Measurements from ENCODE around the gene KDM4B.

The KDM4B gene

GRCh38 chr19:5128251-5128935 lies 159.5 kb downstream of the KDM4B start:
- H3K27ac ChIP-seq: no peak overlapping the region
- no peak for TF ChIP-seq ZFX (IDR thresholded peaks at IDR 0.05)
- no peak for TF ChIP-seq CTCF (conservative IDR thresholded peaks at IDR 0.05)

GRCh38 chr19:5128936-5129389 lies 160.1 kb downstream of the KDM4B start:
- no peak overlapping the region for H3K27ac ChIP-seq
- TF ChIP-seq CTCF (conservative IDR thresholded peaks at IDR 0.05) (no peak), ZFX (IDR thresholded peaks at IDR 0.05) (no peak)

GRCh38 chr19:5129691-5130090 lies 160.8 kb downstream of the KDM4B start:
- H3K27ac ChIP-seq: no peak overlapping the region
- TF ChIP-seq CTCF (conservative IDR thresholded peaks at IDR 0.05): no peak
- TF ChIP-seq ZFX (IDR thresholded peaks at IDR 0.05): no peak

GRCh38 chr19:5130371-5131030 lies 161.6 kb downstream of the KDM4B start:
- H3K27ac ChIP-seq: peak overlapping the region; percentile 19; the same call in 1 of the 2 replicates
- TF ChIP-seq CTCF (conservative IDR thresholded peaks at IDR 0.05): no peak
- no peak for TF ChIP-seq ZFX (IDR thresholded peaks at IDR 0.05)

- TF ChIP-seq CTCF (conservative IDR thresholded peaks at IDR 0.05) (no peak), ZFX (IDR thresholded peaks at IDR 0.05) (no peak)
- peak overlapping the region; percentile 19; the same call in 1 of the 2 replicates for H3K27ac ChIP-seq
These were observed 162.2 kb downstream of the KDM4B start for GRCh38 chr19:5131031-5131505.

GRCh38 chr19:5131506-5132205 lies 162.7 kb downstream of the KDM4B start:
- H3K27ac ChIP-seq: peak overlapping the region; percentile 69
- no peak for TF ChIP-seq ZFX (IDR thresholded peaks at IDR 0.05)
- no peak for TF ChIP-seq CTCF (conservative IDR thresholded peaks at IDR 0.05)

GRCh38 chr19:5132206-5132560 lies 163.3 kb downstream of the KDM4B start:
- peak overlapping the region; percentile 69 for H3K27ac ChIP-seq
- TF ChIP-seq CTCF (conservative IDR thresholded peaks at IDR 0.05): no peak
- no peak for TF ChIP-seq ZFX (IDR thresholded peaks at IDR 0.05)

All from C4-2B (cell line).